ENCODE data around the gene TTC28. TPM values are rescaled to one million over a fixed set of nuclear protein-coding genes. Genes with fewer than 3 reads are reported as not detected.

TTC28 gene
- total and polyA plus RNA-seq, 2 donors (not counting 3 experiments of a cell fraction or from before 2014, with no cell fraction given), result 16.5 to 51.1 TPM

- TF ChIP-seq FOS (IDR thresholded peaks at IDR 0.05; ENCODE audit: borderline replicate concordance, insufficient read depth, low read length) (no peak), EZH2 (IDR thresholded peaks at IDR 0.05; ENCODE audit: borderline replicate concordance, low read depth, low read length, severe bottlenecking) (no peak), POLR2AphosphoS5 (IDR thresholded peaks at IDR 0.05; ENCODE audit: insufficient read depth, low read depth, low read length) (no peak), GATA2 (IDR thresholded peaks at IDR 0.05; ENCODE audit: insufficient read depth, insufficient read length, low read depth, low read length) (no peak), POLR2A (IDR thresholded peaks at IDR 0.05; ENCODE audit: low read depth, low read length) (no peak), JUN (IDR thresholded peaks at IDR 0.05; ENCODE audit: borderline replicate concordance, insufficient read depth, insufficient read length, low read depth) (no peak), CTCF (IDR thresholded peaks at IDR 0.05; ENCODE audit: extremely low read depth in 1 of 2, insufficient read depth in 1 of 2, low read depth in 1 of 2, low read length in 2 of 2) (no peak), MYC (IDR thresholded peaks at IDR 0.05; ENCODE audit: low read depth, low read length) (no peak), MAX (IDR thresholded peaks at IDR 0.05; ENCODE audit: insufficient read depth, insufficient read length) (no peak)
- H3K4me3 ChIP-seq (replicated peaks in 1 of 3; ENCODE audit: insufficient read depth in 1 of 3, low read depth in 1 of 3, low read length in 3 of 3), result no peak overlapping the region
- ChIA-PET CTCF (interaction anchor here (1.0 kb wide), 1 partner anchor 115 kb away, joined by 4 read pairs; no protein-coding TSS in a partner anchor), POLR2A (no interaction called here)
- no peak for DNase-seq (ENCODE audit: low read depth, low spot score)
- H3K4me1 ChIP-seq (ENCODE audit: control insufficient read depth, extremely low read depth, insufficient read depth, low read length), result no peaks in the 10 kb centered on the region
- H4K20me1 ChIP-seq (replicated peaks; ENCODE audit: control insufficient read depth, extremely low read depth, insufficient read depth, low read length), result no peaks in the 10 kb centered on the region
- H2AFZ ChIP-seq (ENCODE audit: low read depth, low read length), result no peak overlapping the region
- H3K36me3 ChIP-seq (ENCODE audit: control insufficient read depth in 2 of 2, extremely low read depth in 1 of 2, insufficient read depth in 2 of 2, low read length in 2 of 2), result peaks cover 0 to 18% of the 10 kb centered on the region in 2 experiments
- no peaks in the 10 kb centered on the region for H3K9me1 ChIP-seq (replicated peaks; ENCODE audit: control insufficient read depth, extremely low read depth, insufficient read depth, low read length)
- H3K27me3 ChIP-seq (ENCODE audit: control insufficient read depth in 2 of 2, insufficient read depth in 2 of 2, low read length in 2 of 2), result no peaks in the 10 kb centered on the region
- dilution Hi-C loops (cut with MboI; ENCODE audit: extremely low pct_ligation_motif_present, low sequenced_read_pairs) (no loop called here), intact Hi-C loops (cut with micrococcal nuclease) (no loop called here)
- H3K79me2 ChIP-seq (ENCODE audit: control insufficient read depth, insufficient read depth, low read length), result no peaks in the 10 kb centered on the region
- BruUV-seq (replicated peaks), result no TSS peak
- no peak overlapping the region for H3K4me2 ChIP-seq (ENCODE audit: insufficient read depth, low read length)
- H3K9me3 ChIP-seq (replicated peaks; ENCODE audit: control insufficient read depth, insufficient read depth, low read length), result no peaks in the 10 kb centered on the region
- no peak overlapping the region for H3K27ac ChIP-seq (ENCODE audit: insufficient read depth, low read depth, low read length)
- H3K9ac ChIP-seq (replicated peaks; ENCODE audit: extremely low read depth, insufficient read depth, low read length), result no peak overlapping the region
- FAIRE-seq, result no peak
Measured at GRCh38 chr22:27995801-27996528, 683.7 kb downstream of the TTC28 start.

Measured in endothelial cell of umbilical vein (primary cell).